PFSK-1 (cell line): Measurements from ENCODE around the gene RICTOR.

Experiments
- POLR2AphosphoS5 ChIP-seq: IDR thresholded peaks from 2 replicates; pipeline ENCODE4 v1.6.1; 2012; ENCODE audit warnings: low read depth, mild to moderate bottlenecking, control low read depth, low read length, moderate library complexity
- SIN3A ChIP-seq: IDR thresholded peaks from 2 replicates; pipeline ENCODE4 v1.6.1; 2012; ENCODE audit warnings: mild to moderate bottlenecking, low read length, moderate library complexity, borderline replicate concordance; ENCODE audit not compliant: insufficient read depth

DNA sequence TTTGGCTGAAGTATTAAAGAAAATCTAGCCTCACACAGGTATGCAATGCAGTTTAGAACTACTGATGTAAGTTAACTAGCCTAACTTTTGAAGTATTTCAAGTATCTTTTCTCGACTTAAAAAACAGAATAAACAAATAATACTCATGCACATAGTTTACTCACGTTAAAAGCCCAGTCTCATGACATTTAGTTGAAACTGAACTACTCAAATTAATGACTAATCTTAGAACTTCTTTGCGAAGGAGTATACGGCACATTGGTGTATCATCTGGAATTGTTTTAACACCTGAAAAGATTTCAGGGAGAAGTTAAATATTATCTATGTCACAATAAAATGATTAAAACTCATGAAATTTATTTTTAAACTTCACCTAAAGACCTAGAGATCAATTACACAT is 129.9 kb downstream of the RICTOR start:
- no peak for TF ChIP-seq SIN3A
- TF ChIP-seq POLR2AphosphoS5: no peak
